ENCODE measurements around the gene INO80C. TPM values are rescaled to one million over a fixed set of nuclear protein-coding genes. Genes with fewer than 3 reads are reported as not detected.

Gene INO80C
- total RNA-seq, 2 experiments from 2014 or later, result 5.9 to 10.3 TPM

DNA sequence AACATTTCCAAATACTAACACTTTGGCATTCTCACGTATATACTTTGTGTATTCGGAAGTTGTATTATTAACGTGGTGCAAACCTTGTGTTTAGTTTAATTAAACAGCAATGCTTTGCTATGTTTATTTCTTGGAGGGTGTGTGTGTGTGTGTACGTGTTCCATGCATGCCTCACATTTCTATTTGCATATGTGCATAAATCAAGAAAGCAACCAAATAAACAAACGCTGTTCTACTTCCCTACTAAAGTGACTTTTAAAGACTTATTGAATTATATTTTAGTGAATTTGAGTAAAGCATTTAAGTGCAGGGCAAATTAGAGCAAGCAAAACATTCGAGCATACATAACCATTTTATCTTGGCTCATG lies 66.4 kb downstream of the INO80C start:
- Histone ChIP-seq H2AFZ (ENCODE audit: low read length) (no peak overlapping the region), H3K4me2 (ENCODE audit: low read length) (no peak overlapping the region), H4K20me1 (ENCODE audit: insufficient read depth, low read length) (no peaks in the 10 kb centered on the region), H3K36me3 (ENCODE audit: insufficient read depth, low read length) (no peaks in the 10 kb centered on the region), H3K4me3 (ENCODE audit: low read depth, low read length, poor library complexity, severe bottlenecking) (no peak overlapping the region), H3K4me1 (ENCODE audit: insufficient read depth, low read length, poor library complexity, severe bottlenecking) (no peaks in the 10 kb centered on the region), H3K9me3 (ENCODE audit: low read length) (no peaks in the 10 kb centered on the region), H3K9me2 (ENCODE audit: insufficient read depth, low read length) (no peaks in the 10 kb centered on the region), H3K27ac (ENCODE audit: low read depth, low read length, poor library complexity, severe bottlenecking) (no peak overlapping the region), H3K79me2 (ENCODE audit: insufficient read depth, low read depth, low read length) (no peaks in the 10 kb centered on the region)
- BruUV-seq (replicated peaks), result no TSS peak
- ChIA-PET CTCF (ENCODE audit: unreplicated experiment) (no interaction called here), POLR2A (interaction anchor here (0.7 kb wide), 1 partner anchor 461 kb away, joined by 3 read pairs; no protein-coding TSS in a partner anchor)
- no peak for DNase-seq (ENCODE audit: low spot score)
- TF ChIP-seq, protein P1, sequence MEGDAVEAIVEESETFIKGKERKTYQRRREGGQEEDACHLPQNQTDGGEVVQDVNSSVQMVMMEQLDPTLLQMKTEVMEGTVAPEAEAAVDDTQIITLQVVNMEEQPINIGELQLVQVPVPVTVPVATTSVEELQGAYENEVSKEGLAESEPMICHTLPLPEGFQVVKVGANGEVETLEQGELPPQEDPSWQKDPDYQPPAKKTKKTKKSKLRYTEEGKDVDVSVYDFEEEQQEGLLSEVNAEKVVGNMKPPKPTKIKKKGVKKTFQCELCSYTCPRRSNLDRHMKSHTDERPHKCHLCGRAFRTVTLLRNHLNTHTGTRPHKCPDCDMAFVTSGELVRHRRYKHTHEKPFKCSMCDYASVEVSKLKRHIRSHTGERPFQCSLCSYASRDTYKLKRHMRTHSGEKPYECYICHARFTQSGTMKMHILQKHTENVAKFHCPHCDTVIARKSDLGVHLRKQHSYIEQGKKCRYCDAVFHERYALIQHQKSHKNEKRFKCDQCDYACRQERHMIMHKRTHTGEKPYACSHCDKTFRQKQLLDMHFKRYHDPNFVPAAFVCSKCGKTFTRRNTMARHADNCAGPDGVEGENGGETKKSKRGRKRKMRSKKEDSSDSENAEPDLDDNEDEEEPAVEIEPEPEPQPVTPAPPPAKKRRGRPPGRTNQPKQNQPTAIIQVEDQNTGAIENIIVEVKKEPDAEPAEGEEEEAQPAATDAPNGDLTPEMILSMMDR (conservative IDR thresholded peaks at IDR 0.05; ENCODE audit: low read length), result no peak
- no peak for TF ChIP-seq EZH2phosphoT487 (IDR thresholded peaks at IDR 0.05; ENCODE audit: borderline replicate concordance, low read depth, low read length)
- intact Hi-C loops (cut with micrococcal nuclease; ENCODE audit: unreplicated experiment), result no loop called here

DNA sequence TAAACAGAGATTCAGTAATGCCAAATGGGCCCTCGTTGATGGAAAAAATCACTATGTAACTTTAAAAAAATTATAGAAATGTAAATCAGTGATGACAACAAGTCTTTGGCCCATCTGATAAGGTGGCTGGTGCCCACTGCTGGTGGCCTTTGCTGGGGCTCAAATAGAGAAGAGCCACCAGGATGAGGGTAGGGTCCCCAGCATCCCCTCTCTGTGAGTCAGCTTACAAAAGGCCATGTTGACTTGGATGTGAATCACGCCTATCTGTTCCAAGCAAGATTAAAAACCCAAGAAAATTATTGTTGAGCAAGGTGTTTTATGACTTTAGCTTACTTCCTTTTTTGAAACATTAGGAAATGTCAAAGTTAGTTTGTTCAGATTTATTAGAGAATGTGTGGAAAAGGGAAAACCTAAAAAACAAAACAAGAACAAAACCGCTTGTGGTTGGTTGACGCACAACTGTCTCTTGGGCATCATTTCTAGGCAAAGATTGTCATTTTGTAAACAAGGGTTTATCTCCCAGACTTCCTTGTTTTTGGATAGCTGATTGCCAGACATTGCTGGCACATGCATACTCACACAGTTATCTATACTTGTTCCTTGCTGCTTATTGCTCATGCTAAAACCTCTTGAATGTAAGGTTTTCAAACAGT lies 66.9 kb downstream of the INO80C start:
- H3K27ac ChIP-seq (ENCODE audit: low read depth, low read length, poor library complexity, severe bottlenecking), result no peak overlapping the region
- no peaks in the 10 kb centered on the region for H3K9me3 ChIP-seq (ENCODE audit: low read length)
- no peak for DNase-seq (ENCODE audit: low spot score)
- no peaks in the 10 kb centered on the region for H3K9me2 ChIP-seq (ENCODE audit: insufficient read depth, low read length)
- H3K4me1 ChIP-seq (ENCODE audit: insufficient read depth, low read length, poor library complexity, severe bottlenecking), result no peaks in the 10 kb centered on the region
- no peak overlapping the region for H2AFZ ChIP-seq (ENCODE audit: low read length)
- BruUV-seq (replicated peaks), result no TSS peak
- no peaks in the 10 kb centered on the region for H3K79me2 ChIP-seq (ENCODE audit: insufficient read depth, low read depth, low read length)
- H3K4me3 ChIP-seq (ENCODE audit: low read depth, low read length, poor library complexity, severe bottlenecking), result no peak overlapping the region
- intact Hi-C loops (cut with micrococcal nuclease; ENCODE audit: unreplicated experiment), result no loop called here
- H3K4me2 ChIP-seq (ENCODE audit: low read length), result no peak overlapping the region
- no peaks in the 10 kb centered on the region for H3K36me3 ChIP-seq (ENCODE audit: insufficient read depth, low read length)
- H4K20me1 ChIP-seq (ENCODE audit: insufficient read depth, low read length), result no peaks in the 10 kb centered on the region
- ChIA-PET POLR2A (interaction anchor here (0.7 kb wide), 1 partner anchor 460 kb away, joined by 3 read pairs; no protein-coding TSS in a partner anchor), CTCF (ENCODE audit: unreplicated experiment) (no interaction called here)
- no peak for TF ChIP-seq EZH2phosphoT487 (IDR thresholded peaks at IDR 0.05; ENCODE audit: borderline replicate concordance, low read depth, low read length)
- TF ChIP-seq, protein P1 (conservative IDR thresholded peaks at IDR 0.05; ENCODE audit: low read length), result no peak

DNA sequence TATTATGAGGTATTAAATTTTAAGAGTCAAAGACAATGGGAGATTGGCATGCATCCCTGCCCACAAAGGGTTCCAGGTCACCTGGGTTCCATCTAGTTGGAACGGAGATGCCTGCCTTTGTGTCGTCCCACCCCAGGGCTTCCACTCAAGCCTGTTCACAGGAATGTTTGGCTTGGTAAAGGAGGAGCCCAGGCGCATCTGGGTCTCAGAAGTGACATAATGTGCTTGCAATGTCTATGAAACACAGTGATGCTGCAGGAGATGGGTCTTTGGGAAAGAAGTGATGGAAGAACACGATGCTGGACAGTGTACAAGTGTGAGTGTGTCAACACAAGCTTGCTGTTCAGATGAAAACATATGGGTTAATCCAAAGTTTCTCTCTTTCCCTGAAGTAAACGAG lies 71.0 kb downstream of the INO80C start:
- H3K36me3 ChIP-seq (ENCODE audit: insufficient read depth, low read length), result no peaks in the 10 kb centered on the region
- no peak overlapping the region for H3K4me3 ChIP-seq (ENCODE audit: low read depth, low read length, poor library complexity, severe bottlenecking)
- H4K20me1 ChIP-seq (ENCODE audit: insufficient read depth, low read length), result no peaks in the 10 kb centered on the region
- TF ChIP-seq, protein P1 (conservative IDR thresholded peaks at IDR 0.05; ENCODE audit: low read length), result no peak
- TF ChIP-seq EZH2phosphoT487 (IDR thresholded peaks at IDR 0.05; ENCODE audit: borderline replicate concordance, low read depth, low read length), result no peak
- BruUV-seq (replicated peaks), result no TSS peak
- DNase-seq (ENCODE audit: low spot score), result no peak
- no peak overlapping the region for H3K4me2 ChIP-seq (ENCODE audit: low read length)
- H3K79me2 ChIP-seq (ENCODE audit: insufficient read depth, low read depth, low read length), result no peaks in the 10 kb centered on the region
- no peaks in the 10 kb centered on the region for H3K9me2 ChIP-seq (ENCODE audit: insufficient read depth, low read length)
- H2AFZ ChIP-seq (ENCODE audit: low read length), result no peak overlapping the region
- no peaks in the 10 kb centered on the region for H3K9me3 ChIP-seq (ENCODE audit: low read length)
- POLR2A ChIA-PET, result no interaction called here
- CTCF ChIA-PET (ENCODE audit: unreplicated experiment), result no interaction called here
- intact Hi-C loops (cut with micrococcal nuclease; ENCODE audit: unreplicated experiment), result no loop called here
- no peaks in the 10 kb centered on the region for H3K4me1 ChIP-seq (ENCODE audit: insufficient read depth, low read length, poor library complexity, severe bottlenecking)
- no peak overlapping the region for H3K27ac ChIP-seq (ENCODE audit: low read depth, low read length, poor library complexity, severe bottlenecking)

All from OCI-LY7 (cell line).